Coronary artery (tissue), 2 donors: ENCODE data around the gene VWC2L.

Experiments
- DNase-seq: peaks from one replicate; pipeline ENCODE4 v3.0.0-alpha.2; 2017; ENCODE audit warnings: low spot score
- H3K27ac ChIP-seq, 2 donors: fragments of 200-600 bp; sonication (generic); one replicate each; pipeline ENCODE4 v1.5.1; 2016 to 2019
- H3K4me3 ChIP-seq: fragments of 200-600 bp; sonication (generic); 2 replicates; pipeline ENCODE4 v1.5.1; 2016; ENCODE audit warnings: mild to moderate bottlenecking, moderate library complexity
- TF ChIP-seq, protein P1 (sequence below): fragments of 200-600 bp; sonication (generic); IDR thresholded peaks from one replicate; pipeline ENCODE4 v1.5.1; 2019; ENCODE audit warnings: antibody characterized with exemption

VWC2L gene

DNA sequence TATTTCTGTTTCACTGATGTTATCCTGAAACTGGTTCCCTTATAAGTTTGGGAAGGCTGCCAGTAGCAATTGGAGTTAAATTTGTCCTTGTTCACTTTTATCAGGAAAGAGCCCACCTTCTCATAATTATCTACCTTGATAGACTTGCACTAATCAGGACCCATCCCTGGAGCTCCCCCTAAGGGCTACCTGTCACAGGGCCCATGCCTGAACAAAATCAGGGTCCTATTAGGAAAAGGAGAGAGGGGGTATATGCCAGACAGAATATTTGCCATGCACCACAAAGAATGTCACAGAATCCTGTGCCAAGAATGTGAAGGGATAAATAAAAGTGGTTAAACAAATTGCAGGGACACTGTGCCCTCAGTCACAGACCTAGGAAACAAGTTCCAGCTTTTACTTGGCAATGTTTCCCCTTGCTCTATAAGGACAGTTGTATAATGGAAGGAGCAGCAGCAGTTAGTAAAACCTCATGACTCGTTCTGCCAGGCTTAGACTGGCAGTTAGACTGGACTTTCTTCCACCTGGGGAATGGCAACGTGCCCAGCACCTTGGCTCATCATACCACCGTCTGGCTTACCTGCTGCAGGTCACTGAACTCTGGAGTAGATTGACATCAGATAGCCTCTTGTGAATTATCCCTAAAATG is 32.3 kb upstream of the VWC2L start:
- TF ChIP-seq, protein P1, sequence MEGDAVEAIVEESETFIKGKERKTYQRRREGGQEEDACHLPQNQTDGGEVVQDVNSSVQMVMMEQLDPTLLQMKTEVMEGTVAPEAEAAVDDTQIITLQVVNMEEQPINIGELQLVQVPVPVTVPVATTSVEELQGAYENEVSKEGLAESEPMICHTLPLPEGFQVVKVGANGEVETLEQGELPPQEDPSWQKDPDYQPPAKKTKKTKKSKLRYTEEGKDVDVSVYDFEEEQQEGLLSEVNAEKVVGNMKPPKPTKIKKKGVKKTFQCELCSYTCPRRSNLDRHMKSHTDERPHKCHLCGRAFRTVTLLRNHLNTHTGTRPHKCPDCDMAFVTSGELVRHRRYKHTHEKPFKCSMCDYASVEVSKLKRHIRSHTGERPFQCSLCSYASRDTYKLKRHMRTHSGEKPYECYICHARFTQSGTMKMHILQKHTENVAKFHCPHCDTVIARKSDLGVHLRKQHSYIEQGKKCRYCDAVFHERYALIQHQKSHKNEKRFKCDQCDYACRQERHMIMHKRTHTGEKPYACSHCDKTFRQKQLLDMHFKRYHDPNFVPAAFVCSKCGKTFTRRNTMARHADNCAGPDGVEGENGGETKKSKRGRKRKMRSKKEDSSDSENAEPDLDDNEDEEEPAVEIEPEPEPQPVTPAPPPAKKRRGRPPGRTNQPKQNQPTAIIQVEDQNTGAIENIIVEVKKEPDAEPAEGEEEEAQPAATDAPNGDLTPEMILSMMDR = no peak
- no peak overlapping the region for H3K27ac ChIP-seq
- no peak for DNase-seq

DNA sequence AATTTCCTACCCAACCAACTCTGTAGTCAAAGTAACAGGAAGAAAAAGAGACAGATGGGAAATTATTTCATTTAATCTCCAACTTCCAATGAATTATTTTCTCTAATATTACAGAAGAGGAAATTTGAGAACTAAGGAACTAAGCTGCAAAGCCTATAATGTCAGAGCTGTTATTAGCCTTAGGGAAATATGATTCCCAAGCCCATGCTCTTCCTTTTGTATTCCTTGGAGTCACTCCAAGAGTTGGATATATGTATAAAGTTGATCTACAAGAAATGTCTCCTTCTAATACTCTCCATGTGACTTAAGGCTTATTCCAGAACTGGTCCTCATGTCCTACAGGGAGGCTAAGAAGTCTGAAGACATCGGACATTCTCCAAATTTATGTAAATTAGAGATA is 31.6 kb upstream of the VWC2L start:
- Histone ChIP-seq H3K27ac (no peak overlapping the region), H3K4me3 (no peak overlapping the region)
- TF ChIP-seq, protein P1 = no peak
- no peak for DNase-seq

More for the DNA sequence above, 32.3 kb upstream of the VWC2L start:
- no peak overlapping the region for H3K4me3 ChIP-seq

DNA sequence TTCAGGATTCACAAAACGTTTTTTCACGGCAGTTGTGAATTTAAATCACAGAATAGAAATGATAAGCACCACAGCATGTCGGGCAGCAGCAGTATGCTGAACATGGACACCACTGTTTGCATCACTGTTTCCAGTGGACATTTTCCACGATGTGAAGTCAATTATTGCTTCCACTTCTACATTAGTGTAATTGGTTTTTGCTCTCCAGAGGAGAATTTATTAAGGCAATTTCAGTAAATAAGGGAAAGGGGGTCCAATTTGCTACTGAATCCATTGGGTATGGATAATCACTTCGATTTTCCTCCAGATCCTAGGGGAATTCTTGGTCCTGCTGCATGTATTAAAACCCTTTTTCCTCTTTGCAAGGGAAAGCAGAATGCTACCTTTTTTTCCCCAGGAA is 30.2 kb upstream of the VWC2L start:
- DNase-seq = no peak
- TF ChIP-seq, protein P1 = no peak
- no peak overlapping the region for H3K27ac ChIP-seq
- no peak overlapping the region for H3K4me3 ChIP-seq

DNA sequence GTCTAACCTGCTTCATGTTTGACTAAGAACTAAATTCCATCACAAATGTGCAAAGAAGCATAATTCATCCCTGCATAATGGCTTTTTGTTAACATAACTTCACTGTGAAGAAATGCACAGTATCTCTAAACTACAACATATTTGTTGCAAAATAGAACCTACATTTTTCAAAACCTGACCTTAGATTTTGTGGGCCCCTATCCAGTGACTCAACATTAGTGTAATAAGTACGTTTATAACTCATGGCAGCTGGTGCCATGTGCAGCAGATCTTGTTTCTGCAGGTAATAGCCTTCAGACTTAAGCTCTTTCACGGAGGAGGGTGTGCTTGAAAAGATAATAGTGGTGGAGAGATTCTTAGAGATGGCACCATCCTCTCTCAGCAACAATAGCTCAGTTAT is 28.6 kb upstream of the VWC2L start:
- no peak overlapping the region for H3K27ac ChIP-seq
- TF ChIP-seq, protein P1 = no peak
- DNase-seq = no peak
- no peak overlapping the region for H3K4me3 ChIP-seq

DNA sequence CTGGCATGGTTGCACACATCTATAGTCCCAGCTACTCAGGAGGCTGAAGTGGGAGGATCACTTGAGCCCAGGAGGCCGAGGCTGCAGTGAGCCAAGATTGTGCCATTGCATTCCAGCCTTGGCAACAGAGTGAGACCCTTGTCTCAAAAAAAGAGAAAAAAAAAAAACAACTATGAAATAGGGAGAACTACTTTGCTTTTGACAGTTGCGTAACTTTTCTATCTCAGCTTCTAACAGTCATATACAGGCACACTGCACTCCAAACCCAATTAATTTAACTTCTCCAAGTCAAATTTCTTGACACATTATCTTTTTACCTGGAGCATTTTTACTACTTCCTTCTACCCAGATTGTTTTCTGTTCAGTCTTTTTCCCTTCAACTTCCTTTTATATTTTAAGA is 24.1 kb upstream of the VWC2L start:
- no peak overlapping the region for H3K27ac ChIP-seq
- TF ChIP-seq, protein P1 = no peak
- H3K4me3 ChIP-seq = no peak overlapping the region
- no peak for DNase-seq

DNA sequence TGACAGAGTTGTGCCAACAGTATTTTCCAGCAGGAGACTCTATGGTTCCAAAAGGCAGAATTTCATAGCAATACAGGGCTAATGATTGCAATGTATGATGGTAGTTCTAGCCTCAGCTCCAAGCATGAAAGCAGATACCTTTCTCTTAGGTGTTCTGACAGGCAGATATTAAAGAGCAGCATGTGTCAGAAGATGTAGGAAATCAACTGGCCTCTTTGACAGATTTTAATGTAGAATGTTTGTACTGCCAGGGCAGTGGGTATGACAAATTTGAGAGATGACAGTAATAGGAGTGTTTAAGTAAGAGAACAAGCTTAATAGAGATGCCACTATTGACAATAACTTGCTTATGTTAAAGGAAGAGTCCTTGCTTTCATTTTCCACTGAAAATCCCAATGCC is 21.5 kb upstream of the VWC2L start:
- H3K4me3 ChIP-seq = no peak overlapping the region
- TF ChIP-seq, protein P1 = no peak
- H3K27ac ChIP-seq = no peak overlapping the region
- DNase-seq = no peak

DNA sequence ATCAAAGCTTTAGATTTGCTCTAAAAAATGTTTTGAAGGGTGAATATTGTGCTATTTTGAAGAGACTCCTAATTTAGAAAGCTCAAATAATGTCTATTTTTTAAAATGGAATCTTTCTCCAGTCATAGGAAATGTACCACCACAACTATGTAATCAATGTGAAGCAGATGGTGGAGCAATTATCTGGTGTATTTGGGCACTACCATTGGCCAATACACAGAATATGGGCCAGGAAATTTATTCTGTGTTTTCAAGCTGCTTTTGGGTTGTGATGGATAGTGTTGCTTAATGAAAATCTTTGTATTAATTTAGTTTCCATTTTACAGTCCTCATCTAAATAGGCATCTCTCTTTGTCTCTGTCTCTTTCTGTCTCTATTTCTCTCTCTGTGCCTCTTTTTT is 17.1 kb upstream of the VWC2L start:
- no peak for DNase-seq
- Histone ChIP-seq H3K4me3 (no peak overlapping the region), H3K27ac (no peak overlapping the region)
- TF ChIP-seq, protein P1 = no peak
